Glomerular endothelial cell (primary cell): ENCODE measurements around the gene FIGNL1. TPM values are rescaled to one million over a fixed set of nuclear protein-coding genes. Genes with fewer than 3 reads are reported as not detected.

ENCODE experiments used
- DNase-seq: peaks from one replicate; pipeline ENCODE4 v3.0.0-alpha.2; 2011; ENCODE audit warnings: low read depth, low spot score; ENCODE audit errors: extremely low read depth
- total RNA-seq: library from RNA; depleted of rRNA; stranded (reverse); fragments of >200 nt; gene quantifications from 2 replicates; pipeline ENCODE4 v1.2.3, GENCODE V29; 2015

The FIGNL1 gene
- total RNA-seq, 1 donor from 2014 or later = 11.1 TPM

DNA sequence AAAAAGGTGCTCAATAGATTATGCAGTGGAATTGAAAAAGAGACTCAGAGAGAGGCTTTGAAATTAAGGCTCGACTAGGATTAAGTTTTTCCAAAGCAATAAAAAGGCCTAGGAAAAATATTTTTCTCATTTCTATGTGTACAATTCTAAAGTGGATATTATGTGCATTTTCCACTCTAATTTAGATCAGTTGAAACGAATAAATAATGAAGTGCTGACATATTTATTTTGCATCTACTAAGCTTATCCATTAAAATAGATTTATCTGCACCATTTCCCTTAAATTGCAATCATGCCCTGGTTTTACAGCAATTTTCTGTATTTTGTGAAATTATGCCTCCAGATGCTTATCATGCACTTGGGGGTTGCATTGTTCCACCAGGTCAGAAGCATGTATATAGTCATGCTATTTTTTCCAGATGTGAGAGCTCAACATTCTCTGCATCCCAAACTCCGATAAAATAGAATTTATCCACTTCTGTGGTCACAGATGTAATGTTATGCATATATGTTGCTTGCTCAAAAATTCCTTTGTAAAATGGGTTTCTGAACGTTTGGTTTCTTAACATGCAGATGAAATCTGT is 18.3 kb downstream of the FIGNL1 start:
- DNase-seq = no peak

DNA sequence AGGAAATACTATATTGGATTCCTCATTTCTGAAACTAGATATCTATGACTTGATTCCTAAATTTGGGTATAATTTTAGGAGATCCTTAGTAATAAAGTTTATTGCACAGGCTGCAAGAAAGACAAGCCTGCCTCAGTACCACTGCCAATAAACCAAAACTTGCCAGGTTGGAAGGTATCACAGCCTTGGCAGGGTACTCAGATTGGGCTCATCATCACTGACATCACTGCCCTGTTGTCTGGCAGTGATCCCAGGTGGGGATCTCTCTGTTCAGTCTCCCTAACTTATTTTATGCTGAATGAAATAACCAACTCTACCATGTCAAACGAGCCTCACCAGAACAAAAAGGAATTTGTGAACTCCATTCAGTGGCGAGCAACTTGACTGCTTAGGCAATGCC is 18.8 kb downstream of the FIGNL1 start:
- no peak for DNase-seq

- DNase-seq = no peak
Observed at GRCh38 chr7:50428911-50429310, 21.2 kb downstream of the FIGNL1 start.

- DNase-seq = no peak
Observed at GRCh38 chr7:50427518-50427917, 22.6 kb downstream of the FIGNL1 start.

DNA sequence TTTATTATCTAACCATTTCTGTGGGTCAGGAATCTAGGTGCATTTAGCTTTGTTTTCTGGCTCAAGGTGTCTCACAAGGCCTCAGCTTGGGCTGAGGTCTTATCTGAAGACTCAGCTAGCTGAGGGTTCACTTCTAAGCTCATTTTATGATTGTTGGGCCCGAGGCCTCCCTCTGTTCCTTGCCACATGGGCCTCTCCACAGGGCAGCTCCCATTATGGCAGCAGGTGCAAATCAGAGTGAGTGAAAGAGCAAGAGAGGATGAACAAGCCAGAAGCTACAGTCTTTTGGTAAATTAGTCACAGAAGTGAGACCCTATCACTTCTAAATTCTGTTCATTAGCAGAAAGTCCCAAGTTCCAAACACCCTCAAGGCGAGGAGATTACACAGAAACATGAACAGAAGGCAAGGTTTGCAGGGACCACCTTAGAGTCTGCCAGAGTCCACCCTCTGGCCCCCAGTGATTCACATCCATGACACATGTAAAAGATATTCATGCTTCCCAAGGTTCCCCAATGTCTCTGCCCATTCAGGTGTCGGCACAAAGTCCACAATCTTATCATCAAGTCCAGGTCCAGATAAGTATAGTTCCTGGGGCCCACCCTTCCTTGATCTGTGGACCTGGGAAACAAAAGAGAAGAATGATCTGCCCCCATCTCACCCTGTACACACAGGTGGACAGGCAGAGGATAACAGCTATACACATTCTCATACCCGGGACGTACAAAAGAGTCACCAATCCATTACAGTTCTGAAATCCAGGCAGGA is 23.7 kb downstream of the FIGNL1 start:
- DNase-seq = no peak

DNA sequence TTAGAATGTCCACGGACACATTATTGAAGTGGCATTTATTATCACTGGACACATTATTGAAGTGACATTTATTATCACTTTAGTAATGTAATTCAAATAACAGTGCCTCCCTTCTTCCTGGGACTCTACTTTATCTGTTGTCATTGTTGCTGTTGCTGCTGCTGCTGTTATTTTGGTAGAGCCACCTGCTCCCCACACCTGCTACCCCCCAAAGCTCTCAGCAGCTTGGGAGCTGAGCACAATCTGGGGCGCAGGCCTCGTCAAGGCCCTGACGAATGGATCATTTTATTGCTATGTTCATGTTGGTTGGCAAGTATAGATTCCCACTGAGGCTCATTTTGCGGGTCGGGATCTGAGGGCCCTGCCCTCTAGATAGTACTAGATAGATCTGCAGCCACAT is 24.8 kb downstream of the FIGNL1 start:
- no peak for DNase-seq

DNA sequence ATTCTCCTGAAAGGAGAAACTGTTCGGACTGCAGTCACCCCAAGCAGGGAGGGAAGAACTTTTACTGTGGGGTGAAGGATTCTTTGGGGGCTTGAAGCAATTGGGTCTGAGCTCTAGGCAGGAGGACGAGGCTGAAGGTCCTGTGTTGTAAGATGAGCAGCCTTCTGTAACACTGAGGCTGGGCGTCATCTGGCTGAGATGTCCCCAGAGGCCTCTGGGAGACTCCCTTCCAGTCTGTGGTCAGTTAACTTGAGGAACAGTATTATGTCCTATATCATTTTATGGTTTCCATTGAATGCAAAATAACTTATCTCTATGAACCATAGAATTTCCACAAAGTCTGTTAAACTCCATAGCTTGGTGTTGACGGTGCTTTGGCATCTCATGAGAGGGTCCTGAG is 26.3 kb downstream of the FIGNL1 start:
- DNase-seq = no peak

DNA sequence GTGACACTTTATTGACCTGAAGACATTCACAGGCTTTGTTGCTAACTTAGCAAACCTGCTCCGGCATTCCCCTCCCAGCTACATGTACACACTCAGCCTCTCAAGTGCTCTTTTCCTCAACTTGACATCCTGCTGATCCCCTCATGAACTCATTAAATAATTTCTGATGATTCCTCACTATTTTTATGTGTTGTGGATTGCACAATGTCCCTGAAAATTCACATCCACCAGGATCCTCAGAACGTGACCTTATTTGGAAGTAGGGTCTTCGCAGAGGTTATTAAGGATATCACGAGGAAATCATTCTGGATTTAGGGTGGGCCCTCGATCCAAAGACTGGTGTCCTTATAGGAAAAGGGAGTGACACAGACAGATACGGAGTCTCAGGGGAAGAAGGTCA is 27.3 kb downstream of the FIGNL1 start:
- no peak for DNase-seq

- DNase-seq = no peak
Observed at GRCh38 chr7:50421043-50421442, 29.1 kb downstream of the FIGNL1 start.

GRCh38 chr7:50418526-50419290 is 31.4 kb downstream of the FIGNL1 start:
- no peak for DNase-seq

DNA sequence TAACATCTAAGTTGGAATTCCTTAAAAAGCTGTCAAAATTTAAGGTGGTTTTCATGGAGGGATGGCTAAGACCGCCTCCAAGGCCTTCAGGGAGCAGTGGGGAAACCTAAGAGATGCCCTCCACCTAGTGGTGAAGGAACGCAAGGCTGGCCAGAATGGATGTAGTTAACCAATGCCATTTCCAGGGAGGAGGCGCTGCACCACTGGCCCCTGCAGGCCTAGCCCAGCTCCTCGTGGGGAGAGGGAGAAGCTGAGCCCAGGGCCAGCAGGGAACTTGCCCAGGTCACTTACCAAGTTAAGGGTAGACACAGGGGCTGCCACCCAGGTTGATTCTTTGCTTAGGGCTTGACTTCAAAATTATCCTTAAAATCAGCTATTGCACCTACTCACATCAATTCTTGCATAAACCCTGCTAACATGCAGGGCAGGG is 32.0 kb downstream of the FIGNL1 start:
- peak; percentile 55 for DNase-seq

- no peak for DNase-seq
Observed at GRCh38 chr7:50416527-50417182, 33.5 kb downstream of the FIGNL1 start.

- no peak for DNase-seq
Observed at GRCh38 chr7:50415844-50416364, 34.2 kb downstream of the FIGNL1 start.

- no peak for DNase-seq
Observed at GRCh38 chr7:50413561-50413960, 36.6 kb downstream of the FIGNL1 start.

DNA sequence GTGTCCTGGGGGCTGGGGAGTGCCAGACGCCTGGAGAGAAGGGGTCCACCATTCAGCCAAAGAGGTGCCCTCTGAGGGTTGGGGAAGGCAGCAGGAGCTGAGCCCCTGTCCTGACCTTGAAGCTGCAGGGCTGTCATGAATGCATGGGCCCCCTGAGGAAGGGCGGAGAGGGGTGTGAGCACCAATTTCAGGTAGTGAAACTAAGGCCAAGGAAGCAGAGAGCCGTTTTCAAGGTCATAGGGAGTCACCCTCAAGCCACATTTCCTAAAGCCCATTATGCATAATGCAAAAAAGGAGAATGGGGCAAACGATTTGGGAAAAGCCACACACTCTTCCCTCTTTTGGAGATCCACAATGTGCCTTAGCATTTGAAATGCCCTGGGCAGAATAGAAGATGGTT is 37.2 kb downstream of the FIGNL1 start:
- no peak for DNase-seq

GRCh38 chr7:50411332-50411731 is 38.8 kb downstream of the FIGNL1 start:
- DNase-seq = no peak

DNA sequence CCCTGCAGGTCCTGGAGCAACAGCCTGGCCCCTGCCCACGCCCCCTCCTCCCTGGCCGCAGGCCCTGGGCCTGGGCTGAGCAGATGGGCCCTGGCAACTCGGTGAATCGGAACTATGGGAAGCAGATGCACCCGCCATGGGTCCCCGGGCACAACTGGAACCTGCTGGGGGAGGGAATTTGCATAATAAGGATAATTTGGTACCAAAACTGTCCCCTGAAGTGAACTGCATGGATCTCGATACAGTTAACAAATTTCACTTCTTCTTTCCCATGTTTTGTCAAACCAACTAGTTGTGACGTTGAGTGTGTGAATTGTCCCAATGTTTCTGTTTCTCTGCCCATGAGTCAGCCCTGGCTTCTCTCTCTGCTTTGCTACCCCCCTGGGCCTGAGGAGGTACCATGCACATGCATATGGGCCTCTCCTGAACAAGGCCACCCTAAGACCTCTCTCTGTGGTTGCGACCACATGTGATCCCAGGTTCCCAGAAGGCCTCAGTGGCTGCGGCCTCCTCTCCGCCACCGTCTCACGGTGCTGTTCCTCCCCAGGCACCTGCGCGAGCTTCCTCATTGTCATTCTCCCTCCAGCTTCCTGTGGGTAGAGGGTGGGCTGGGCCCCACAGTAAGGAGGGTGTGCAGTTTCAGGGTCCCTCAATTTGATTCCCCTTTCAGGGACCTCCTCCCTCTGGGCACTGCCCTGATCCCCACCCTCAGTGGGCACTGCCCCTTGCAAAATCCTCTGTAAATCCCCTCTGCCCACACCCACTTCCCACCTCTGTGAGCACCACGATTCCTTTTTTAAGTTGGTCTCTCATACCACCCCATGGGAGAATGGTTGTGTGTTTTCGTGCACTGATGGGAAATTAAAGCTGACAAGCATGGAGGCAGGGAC is 40.0 kb downstream of the FIGNL1 start:
- DNase-seq = no peak

DNA sequence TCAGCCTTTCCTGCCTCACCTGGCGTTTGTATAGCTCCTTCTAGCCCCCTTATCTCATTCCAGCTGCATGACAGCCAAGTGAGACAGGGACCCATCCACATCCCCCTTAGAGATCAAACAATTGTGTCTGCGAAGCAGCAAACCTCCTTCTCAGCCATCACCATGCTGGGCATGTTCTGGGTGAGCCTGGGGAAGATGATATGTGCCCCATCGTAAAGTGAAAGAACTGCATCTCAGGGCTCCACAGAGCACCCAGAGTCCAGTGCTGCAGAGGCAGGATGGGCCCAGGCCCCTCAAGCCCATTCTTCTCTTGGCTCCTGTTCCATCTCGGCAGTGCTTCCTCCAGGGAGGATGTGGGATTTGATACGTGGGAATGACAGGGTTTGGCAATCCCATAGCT is 43.2 kb downstream of the FIGNL1 start:
- DNase-seq = no peak

GRCh38 chr7:50405221-50405620 is 44.9 kb downstream of the FIGNL1 start:
- DNase-seq = no peak

DNA sequence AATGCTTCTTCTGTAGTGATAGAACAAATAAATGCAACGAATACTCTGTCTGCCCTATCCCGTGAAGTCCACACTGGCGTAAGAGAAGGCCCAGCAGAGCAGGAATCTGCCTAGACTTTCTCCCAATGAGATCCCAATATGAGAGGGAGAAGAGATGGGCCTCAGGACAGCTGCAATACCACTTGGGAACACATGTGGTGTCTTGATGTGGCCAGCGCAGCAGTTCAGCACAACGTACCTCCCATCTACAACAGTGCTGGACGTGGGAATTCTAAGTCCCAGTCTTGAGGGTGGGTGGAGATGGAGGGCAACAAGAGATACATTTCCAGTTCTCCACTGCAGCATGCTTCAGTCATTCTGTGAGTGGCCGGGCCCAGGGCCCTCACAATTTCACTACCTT is 45.8 kb downstream of the FIGNL1 start:
- DNase-seq = no peak
